ENCODE results near the gene ANKRD40.

- TF ChIP-seq GATA2 (IDR thresholded peaks at IDR 0.05; ENCODE audit: low read depth, low read length) (no peak), GATA3 (IDR thresholded peaks at IDR 0.05; ENCODE audit: low read depth, low read length) (no peak)
These were observed 27.6 kb downstream of the ANKRD40 start for GRCh38 chr17:50680126-50680525.
